K562 (cell line): Measurements from ENCODE around the gene STYXL1. TPM values are rescaled to one million over a fixed set of nuclear protein-coding genes. Genes with fewer than 3 reads are reported as not detected.

Experiments
- ARID1B ChIP-seq: fragments of 450-650 bp; IDR thresholded peaks from 2 replicates; pipeline ENCODE4 v1.6.1; 2016; ENCODE audit warnings: antibody characterized with exemption, mild to moderate bottlenecking, inconsistent platforms
- COPS2 ChIP-seq: fragments of 450-650 bp; conservative IDR thresholded peaks from 2 replicates; pipeline ENCODE4 v1.6.1; 2016; ENCODE audit warnings: mild to moderate bottlenecking, moderate library complexity
- EP300 ChIP-seq: IDR thresholded peaks from 2 replicates; pipeline ENCODE4 v1.6.1; 2012; ENCODE audit warnings: low read length, improper control_type of control experiment
- GATA2 ChIP-seq: sonication (generic); formaldehyde crosslinking; IDR thresholded peaks from 2 replicates; pipeline ENCODE4 v1.4.0; 2020; ENCODE audit warnings: mild to moderate bottlenecking, missing genetic modification reagents
- HDAC2 ChIP-seq: fragments of 450-650 bp; IDR thresholded peaks from 2 replicates; pipeline ENCODE4 v1.6.1; 2016; ENCODE audit warnings: mild to moderate bottlenecking
- MTF1 ChIP-seq: fragments of 250-450 bp; sonication (Bioruptor Pico); IDR thresholded peaks from 2 replicates; pipeline ENCODE4 v1.9.0; 2021; ENCODE audit warnings: moderate library complexity, mild to moderate bottlenecking, inconsistent platforms, borderline replicate concordance
- PML ChIP-seq: IDR thresholded peaks from 2 replicates; pipeline ENCODE4 v1.6.1; 2012; ENCODE audit warnings: low read length, inconsistent platforms
- ZNF212 ChIP-seq: fragments of 450-650 bp; formaldehyde crosslinking; IDR thresholded peaks from 2 replicates; pipeline ENCODE4 v1.4.0; 2020; ENCODE audit warnings: mild to moderate bottlenecking
- ZNF316 ChIP-seq: fragments of 450-650 bp; IDR thresholded peaks from 2 replicates; pipeline ENCODE4 v1.6.1; 2016
- ZNF780A ChIP-seq: fragments of 250-450 bp; sonication (Bioruptor Pico); IDR thresholded peaks from 2 replicates; pipeline ENCODE4 v1.5.0; 2021; ENCODE audit warnings: mild to moderate bottlenecking
- polyA plus RNA-seq, 8 experiments: library from polyadenylated mRNA; depleted of rRNA in 4 of 8; stranded (reverse) in 5 of 8; unstranded in 3 of 8; fragments of >200 nt; fragmentation: Nextera tagmentation in 2 of 8; fragmentation: Illumina TruSeq in 1 of 8; extraction: Ambion mirVana in 2 of 8; extraction: Trizol in 1 of 8; gene quantifications; 2 replicates each; pipeline versions ENCODE4 v1.2.1 to v1.2.3, GENCODE V29; 2011 to 2014; ENCODE audit warnings: inconsistent platforms in 1 of 8, missing spikeins in 1 of 8
- total RNA-seq, 7 experiments: library from RNA; depleted of rRNA in 6 of 7; stranded (reverse); fragments of >200 nt in 6 of 7; fragmentation: Illumina TruSeq in 2 of 7; extraction: Trizol in 2 of 7; gene quantifications; 2 replicates each; pipeline versions ENCODE4 v1.2.1 to v1.2.3, GENCODE V29; 2011 to 2021; ENCODE audit warnings: low replicate concordance in 1 of 7
- TF ChIP-seq, protein P1 (sequence below), 2 experiments: fragments of 450-650 bp; IDR thresholded peaks; 2 replicates each; pipeline ENCODE4 v1.6.1; 2018; ENCODE audit warnings: mild to moderate bottlenecking in 2 of 2, low read depth in 1 of 2; ENCODE audit not compliant: partially characterized antibody in 2 of 2
- TF ChIP-seq, protein P2 (sequence below): fragments of 250-450 bp; sonication (Bioruptor Pico); IDR thresholded peaks from 2 replicates; pipeline ENCODE4 v1.5.0; 2020; ENCODE audit warnings: mild to moderate bottlenecking
- TF ChIP-seq, protein P3 (sequence below): fragments of 250-450 bp; sonication (Bioruptor Pico); IDR thresholded peaks from 2 replicates; pipeline ENCODE4 v1.8.0; 2022; ENCODE audit warnings: inconsistent platforms, mild to moderate bottlenecking, moderate library complexity, borderline replicate concordance

STYXL1 gene
- total and polyA plus RNA-seq, 9 of the 15 experiments (the other 6 are each of a cell fraction or from before 2014, with no cell fraction given) = 36.5 to 97.2 (median 49.9) TPM

DNA sequence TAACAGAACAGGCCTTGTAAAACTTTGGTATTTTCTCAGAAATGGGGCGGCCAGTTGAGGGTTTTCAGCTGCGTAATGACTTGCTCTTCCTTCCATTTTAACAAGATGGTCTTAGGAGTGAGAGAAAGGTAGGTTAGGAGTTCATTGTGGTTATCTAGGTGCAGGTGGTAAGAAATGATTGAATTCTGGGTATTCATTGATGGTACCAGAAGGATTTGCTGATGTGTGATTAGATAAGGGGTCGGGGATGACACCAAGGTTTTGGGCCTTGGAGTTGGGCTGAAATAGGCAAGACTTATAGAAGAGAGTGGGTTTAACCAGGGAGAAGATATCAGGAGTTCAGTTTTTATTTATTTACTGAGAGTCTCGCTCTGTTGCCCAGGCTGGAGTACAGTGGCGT lies 2.7 kb upstream of the STYXL1 start (continued):
- TF ChIP-seq COPS2 (no peak), ZNF316 (peak; percentile 49), ARID1B (peak; percentile 69), HDAC2 (0 out of 2 replicates have a peak, but pooled peaks have one; percentile 35), ZNF212 (CRISPR knock-in tag) (no peak), GATA2 (CRISPR knock-in tag) (0 out of 2 replicates have a peak, but pooled peaks have one; percentile 27), MTF1 (CRISPR knock-in tag) (no peak), EP300 (peak; percentile 37; the same call in 1 of the 2 replicates), ZNF780A (CRISPR knock-in tag) (no peak), PML (0 out of 2 replicates have a peak, but pooled peaks have one; percentile 41)
- TF ChIP-seq, protein P1, sequence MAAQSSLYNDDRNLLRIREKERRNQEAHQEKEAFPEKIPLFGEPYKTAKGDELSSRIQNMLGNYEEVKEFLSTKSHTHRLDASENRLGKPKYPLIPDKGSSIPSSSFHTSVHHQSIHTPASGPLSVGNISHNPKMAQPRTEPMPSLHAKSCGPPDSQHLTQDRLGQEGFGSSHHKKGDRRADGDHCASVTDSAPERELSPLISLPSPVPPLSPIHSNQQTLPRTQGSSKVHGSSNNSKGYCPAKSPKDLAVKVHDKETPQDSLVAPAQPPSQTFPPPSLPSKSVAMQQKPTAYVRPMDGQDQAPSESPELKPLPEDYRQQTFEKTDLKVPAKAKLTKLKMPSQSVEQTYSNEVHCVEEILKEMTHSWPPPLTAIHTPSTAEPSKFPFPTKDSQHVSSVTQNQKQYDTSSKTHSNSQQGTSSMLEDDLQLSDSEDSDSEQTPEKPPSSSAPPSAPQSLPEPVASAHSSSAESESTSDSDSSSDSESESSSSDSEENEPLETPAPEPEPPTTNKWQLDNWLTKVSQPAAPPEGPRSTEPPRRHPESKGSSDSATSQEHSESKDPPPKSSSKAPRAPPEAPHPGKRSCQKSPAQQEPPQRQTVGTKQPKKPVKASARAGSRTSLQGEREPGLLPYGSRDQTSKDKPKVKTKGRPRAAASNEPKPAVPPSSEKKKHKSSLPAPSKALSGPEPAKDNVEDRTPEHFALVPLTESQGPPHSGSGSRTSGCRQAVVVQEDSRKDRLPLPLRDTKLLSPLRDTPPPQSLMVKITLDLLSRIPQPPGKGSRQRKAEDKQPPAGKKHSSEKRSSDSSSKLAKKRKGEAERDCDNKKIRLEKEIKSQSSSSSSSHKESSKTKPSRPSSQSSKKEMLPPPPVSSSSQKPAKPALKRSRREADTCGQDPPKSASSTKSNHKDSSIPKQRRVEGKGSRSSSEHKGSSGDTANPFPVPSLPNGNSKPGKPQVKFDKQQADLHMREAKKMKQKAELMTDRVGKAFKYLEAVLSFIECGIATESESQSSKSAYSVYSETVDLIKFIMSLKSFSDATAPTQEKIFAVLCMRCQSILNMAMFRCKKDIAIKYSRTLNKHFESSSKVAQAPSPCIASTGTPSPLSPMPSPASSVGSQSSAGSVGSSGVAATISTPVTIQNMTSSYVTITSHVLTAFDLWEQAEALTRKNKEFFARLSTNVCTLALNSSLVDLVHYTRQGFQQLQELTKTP (IDR thresholded peaks at IDR 0.05; ENCODE audit: low read depth in 1 of 2, partially characterized antibody in 2 of 2) = no peak
- TF ChIP-seq, protein P2, sequence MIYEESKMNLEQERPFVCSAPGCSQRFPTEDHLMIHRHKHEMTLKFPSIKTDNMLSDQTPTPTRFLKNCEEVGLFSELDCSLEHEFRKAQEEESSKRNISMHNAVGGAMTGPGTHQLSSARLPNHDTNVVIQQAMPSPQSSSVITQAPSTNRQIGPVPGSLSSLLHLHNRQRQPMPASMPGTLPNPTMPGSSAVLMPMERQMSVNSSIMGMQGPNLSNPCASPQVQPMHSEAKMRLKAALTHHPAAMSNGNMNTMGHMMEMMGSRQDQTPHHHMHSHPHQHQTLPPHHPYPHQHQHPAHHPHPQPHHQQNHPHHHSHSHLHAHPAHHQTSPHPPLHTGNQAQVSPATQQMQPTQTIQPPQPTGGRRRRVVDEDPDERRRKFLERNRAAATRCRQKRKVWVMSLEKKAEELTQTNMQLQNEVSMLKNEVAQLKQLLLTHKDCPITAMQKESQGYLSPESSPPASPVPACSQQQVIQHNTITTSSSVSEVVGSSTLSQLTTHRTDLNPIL = no peak
- TF ChIP-seq, protein P3, sequence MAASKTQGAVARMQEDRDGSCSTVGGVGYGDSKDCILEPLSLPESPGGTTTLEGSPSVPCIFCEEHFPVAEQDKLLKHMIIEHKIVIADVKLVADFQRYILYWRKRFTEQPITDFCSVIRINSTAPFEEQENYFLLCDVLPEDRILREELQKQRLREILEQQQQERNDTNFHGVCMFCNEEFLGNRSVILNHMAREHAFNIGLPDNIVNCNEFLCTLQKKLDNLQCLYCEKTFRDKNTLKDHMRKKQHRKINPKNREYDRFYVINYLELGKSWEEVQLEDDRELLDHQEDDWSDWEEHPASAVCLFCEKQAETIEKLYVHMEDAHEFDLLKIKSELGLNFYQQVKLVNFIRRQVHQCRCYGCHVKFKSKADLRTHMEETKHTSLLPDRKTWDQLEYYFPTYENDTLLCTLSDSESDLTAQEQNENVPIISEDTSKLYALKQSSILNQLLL = no peak
- TF ChIP-seq, all 486 proteins: peak for 24
